ENCODE measurements around the gene DAB2. TPM values are rescaled to one million over a fixed set of nuclear protein-coding genes. Genes with fewer than 3 reads are reported as not detected.

DAB2 gene
- total RNA-seq, 1 experiment from 2014 or later = 5.5 TPM

DNA sequence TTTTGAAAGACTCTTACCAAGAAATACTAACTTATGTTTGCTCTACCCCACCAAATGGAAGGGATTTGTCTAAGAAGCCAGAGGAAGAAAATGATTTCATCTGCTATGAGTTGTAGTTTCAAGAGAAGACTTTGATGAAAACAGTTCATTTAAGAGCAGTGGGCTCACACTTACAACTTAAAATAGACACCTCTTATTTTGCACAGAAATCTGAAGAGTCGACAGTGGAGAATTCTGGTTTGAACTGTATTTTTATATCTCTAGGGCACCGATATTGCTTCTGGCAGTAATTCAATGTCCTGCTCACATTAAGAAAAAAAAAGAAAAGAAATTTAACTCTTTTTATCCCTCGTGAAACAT lies 1.9 kb upstream of the DAB2 start:
- no peaks in the 10 kb centered on the region for H3K79me2 ChIP-seq (ENCODE audit: insufficient read depth, low read length)
- no peak overlapping the region for H3K4me3 ChIP-seq (replicated peaks in 1 of 2; ENCODE audit: low read depth in 1 of 2, low read length in 2 of 2)
- no peaks in the 10 kb centered on the region for H4K20me1 ChIP-seq (ENCODE audit: insufficient read depth)
- H3K4me2 ChIP-seq (ENCODE audit: low read length) = no peak overlapping the region
- no peaks in the 10 kb centered on the region for H3K9me2 ChIP-seq (ENCODE audit: insufficient read depth)
- ATAC-seq (no peak), DNase-seq (ENCODE audit: low read depth, low spot score) (no peak)
- peak overlapping the region; percentile 96 for H2AFZ ChIP-seq (ENCODE audit: low read depth, low read length, poor library complexity, severe bottlenecking)
- H3K9me3 ChIP-seq (ENCODE audit: control insufficient read depth in 1 of 2, insufficient read depth in 1 of 2, low read depth in 1 of 2, low read length in 2 of 2) = no peaks in the 10 kb centered on the region
- RAD21 ChIA-PET (ENCODE audit: low non-redundant PET in 1 of 2, low total read pairs in 2 of 2, uncharacterized antibody in 2 of 2, unreplicated experiment in 2 of 2) = no interaction called here
- peaks cover 11 to 12% of the 10 kb centered on the region in 2 experiments for H3K4me1 ChIP-seq (ENCODE audit: control insufficient read depth in 1 of 2, insufficient read depth in 2 of 2, low read length in 2 of 2)
- no peaks in the 10 kb centered on the region for H3K27me3 ChIP-seq (ENCODE audit: insufficient read depth, low read length)
- TF ChIP-seq FOSL1 (IDR thresholded peaks at IDR 0.05; ENCODE audit: low read depth) (no peak), TCF7L2 (IDR thresholded peaks at IDR 0.05; ENCODE audit: borderline replicate concordance, extremely low read depth, insufficient read depth, insufficient read length) (no peak)
- TF ChIP-seq, protein P1, sequence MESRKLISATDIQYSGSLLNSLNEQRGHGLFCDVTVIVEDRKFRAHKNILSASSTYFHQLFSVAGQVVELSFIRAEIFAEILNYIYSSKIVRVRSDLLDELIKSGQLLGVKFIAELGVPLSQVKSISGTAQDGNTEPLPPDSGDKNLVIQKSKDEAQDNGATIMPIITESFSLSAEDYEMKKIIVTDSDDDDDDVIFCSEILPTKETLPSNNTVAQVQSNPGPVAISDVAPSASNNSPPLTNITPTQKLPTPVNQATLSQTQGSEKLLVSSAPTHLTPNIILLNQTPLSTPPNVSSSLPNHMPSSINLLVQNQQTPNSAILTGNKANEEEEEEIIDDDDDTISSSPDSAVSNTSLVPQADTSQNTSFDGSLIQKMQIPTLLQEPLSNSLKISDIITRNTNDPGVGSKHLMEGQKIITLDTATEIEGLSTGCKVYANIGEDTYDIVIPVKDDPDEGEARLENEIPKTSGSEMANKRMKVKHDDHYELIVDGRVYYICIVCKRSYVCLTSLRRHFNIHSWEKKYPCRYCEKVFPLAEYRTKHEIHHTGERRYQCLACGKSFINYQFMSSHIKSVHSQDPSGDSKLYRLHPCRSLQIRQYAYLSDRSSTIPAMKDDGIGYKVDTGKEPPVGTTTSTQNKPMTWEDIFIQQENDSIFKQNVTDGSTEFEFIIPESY (IDR thresholded peaks at IDR 0.05; ENCODE audit: extremely low read depth, insufficient replicate concordance, low read length) = no peak
- no peaks in the 10 kb centered on the region for H3K36me3 ChIP-seq (ENCODE audit: control insufficient read depth in 1 of 2, insufficient read depth in 2 of 2, low read length in 2 of 2)
- intact Hi-C loops (cut with micrococcal nuclease) = no loop called here
- CTCF ChIA-PET = interaction anchor here (1.3 kb wide), 1 partner anchor 51 kb away, joined by 3 read pairs; no protein-coding TSS in a partner anchor
- H3K9ac ChIP-seq (ENCODE audit: low read length) = no peak overlapping the region
- no TSS peak for BruUV-seq (replicated peaks)
- H3K27ac ChIP-seq (ENCODE audit: low read depth, low read length) = no peak overlapping the region
- POLR2A ChIA-PET = no interaction called here

DNA sequence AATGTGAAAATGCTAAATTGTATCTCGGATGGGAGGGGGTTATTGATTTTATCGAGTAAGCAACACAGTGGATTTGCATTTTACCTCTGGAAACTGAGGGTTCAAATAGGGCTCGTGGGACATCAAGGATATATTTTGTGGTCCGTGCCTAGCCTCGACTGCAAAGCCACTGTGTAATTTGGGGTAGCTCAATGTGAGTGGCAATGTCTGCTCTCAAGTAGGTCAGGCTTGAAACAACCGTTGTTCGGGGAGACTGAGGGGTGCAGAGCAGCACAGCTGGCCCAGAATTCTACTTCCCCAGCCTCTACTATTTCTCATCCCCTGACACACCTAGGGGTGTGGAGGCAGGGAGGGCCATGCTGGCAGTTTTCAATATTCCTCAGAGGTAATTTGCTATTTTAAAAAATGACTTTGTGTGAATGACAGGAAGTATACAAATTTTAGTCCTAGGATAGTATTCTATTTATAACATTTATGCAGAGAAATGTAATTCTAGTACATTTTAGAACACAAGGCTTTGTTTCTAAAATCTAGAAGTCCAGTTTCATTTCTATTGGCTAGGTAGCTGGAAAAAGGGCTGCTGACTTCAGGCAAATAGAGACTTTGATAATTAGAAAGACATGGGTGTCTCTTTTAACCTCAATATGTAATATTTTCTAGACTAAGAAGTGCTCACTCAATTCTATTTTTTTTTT lies 1.4 kb upstream of the DAB2 start:
- peak overlapping the region; percentile 96 for H2AFZ ChIP-seq (ENCODE audit: low read depth, low read length, poor library complexity, severe bottlenecking)
- intact Hi-C loops (cut with micrococcal nuclease) = no loop called here
- no peaks in the 10 kb centered on the region for H3K9me3 ChIP-seq (ENCODE audit: control insufficient read depth in 1 of 2, insufficient read depth in 1 of 2, low read depth in 1 of 2, low read length in 2 of 2)
- H4K20me1 ChIP-seq (ENCODE audit: insufficient read depth) = no peaks in the 10 kb centered on the region
- H3K4me3 ChIP-seq (replicated peaks in 1 of 2; ENCODE audit: low read depth in 1 of 2, low read length in 2 of 2) = no peak overlapping the region
- H3K27me3 ChIP-seq (ENCODE audit: insufficient read depth, low read length) = no peaks in the 10 kb centered on the region
- H3K9ac ChIP-seq (ENCODE audit: low read length) = no peak overlapping the region
- H3K4me2 ChIP-seq (ENCODE audit: low read length) = peak overlapping the region; percentile 91
- H3K9me2 ChIP-seq (ENCODE audit: insufficient read depth) = no peaks in the 10 kb centered on the region
- RAD21 ChIA-PET (ENCODE audit: low non-redundant PET in 1 of 2, low total read pairs in 2 of 2, uncharacterized antibody in 2 of 2, unreplicated experiment in 2 of 2) = no interaction called here
- POLR2A ChIA-PET = no interaction called here
- ATAC-seq (no peak), DNase-seq (ENCODE audit: low read depth, low spot score) (no peak)
- no peak overlapping the region for H3K27ac ChIP-seq (ENCODE audit: low read depth, low read length)
- CTCF ChIA-PET = interaction anchor here (1.3 kb wide), 1 partner anchor 50 kb away, joined by 3 read pairs; no protein-coding TSS in a partner anchor
- no peaks in the 10 kb centered on the region for H3K79me2 ChIP-seq (ENCODE audit: insufficient read depth, low read length)
- H3K4me1 ChIP-seq (ENCODE audit: control insufficient read depth in 1 of 2, insufficient read depth in 2 of 2, low read length in 2 of 2) = peaks cover 11 to 12% of the 10 kb centered on the region in 2 experiments
- BruUV-seq (replicated peaks) = no TSS peak
- H3K36me3 ChIP-seq (ENCODE audit: control insufficient read depth in 1 of 2, insufficient read depth in 2 of 2, low read length in 2 of 2) = no peaks in the 10 kb centered on the region
- no peak for TF ChIP-seq POLR2A (IDR thresholded peaks at IDR 0.05; ENCODE audit: borderline replicate concordance, extremely low read depth, insufficient read depth, insufficient read length)
- TF ChIP-seq, protein P2, sequence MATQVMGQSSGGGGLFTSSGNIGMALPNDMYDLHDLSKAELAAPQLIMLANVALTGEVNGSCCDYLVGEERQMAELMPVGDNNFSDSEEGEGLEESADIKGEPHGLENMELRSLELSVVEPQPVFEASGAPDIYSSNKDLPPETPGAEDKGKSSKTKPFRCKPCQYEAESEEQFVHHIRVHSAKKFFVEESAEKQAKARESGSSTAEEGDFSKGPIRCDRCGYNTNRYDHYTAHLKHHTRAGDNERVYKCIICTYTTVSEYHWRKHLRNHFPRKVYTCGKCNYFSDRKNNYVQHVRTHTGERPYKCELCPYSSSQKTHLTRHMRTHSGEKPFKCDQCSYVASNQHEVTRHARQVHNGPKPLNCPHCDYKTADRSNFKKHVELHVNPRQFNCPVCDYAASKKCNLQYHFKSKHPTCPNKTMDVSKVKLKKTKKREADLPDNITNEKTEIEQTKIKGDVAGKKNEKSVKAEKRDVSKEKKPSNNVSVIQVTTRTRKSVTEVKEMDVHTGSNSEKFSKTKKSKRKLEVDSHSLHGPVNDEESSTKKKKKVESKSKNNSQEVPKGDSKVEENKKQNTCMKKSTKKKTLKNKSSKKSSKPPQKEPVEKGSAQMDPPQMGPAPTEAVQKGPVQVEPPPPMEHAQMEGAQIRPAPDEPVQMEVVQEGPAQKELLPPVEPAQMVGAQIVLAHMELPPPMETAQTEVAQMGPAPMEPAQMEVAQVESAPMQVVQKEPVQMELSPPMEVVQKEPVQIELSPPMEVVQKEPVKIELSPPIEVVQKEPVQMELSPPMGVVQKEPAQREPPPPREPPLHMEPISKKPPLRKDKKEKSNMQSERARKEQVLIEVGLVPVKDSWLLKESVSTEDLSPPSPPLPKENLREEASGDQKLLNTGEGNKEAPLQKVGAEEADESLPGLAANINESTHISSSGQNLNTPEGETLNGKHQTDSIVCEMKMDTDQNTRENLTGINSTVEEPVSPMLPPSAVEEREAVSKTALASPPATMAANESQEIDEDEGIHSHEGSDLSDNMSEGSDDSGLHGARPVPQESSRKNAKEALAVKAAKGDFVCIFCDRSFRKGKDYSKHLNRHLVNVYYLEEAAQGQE (IDR thresholded peaks at IDR 0.05; ENCODE audit: low read depth) = no peak
- TF ChIP-seq, protein P3, sequence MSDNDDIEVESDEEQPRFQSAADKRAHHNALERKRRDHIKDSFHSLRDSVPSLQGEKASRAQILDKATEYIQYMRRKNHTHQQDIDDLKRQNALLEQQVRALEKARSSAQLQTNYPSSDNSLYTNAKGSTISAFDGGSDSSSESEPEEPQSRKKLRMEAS (IDR thresholded peaks at IDR 0.05) = no peak
- TF ChIP-seq JUND (IDR thresholded peaks at IDR 0.05) = no peak
- no peak for TF ChIP-seq SP1 (IDR thresholded peaks at IDR 0.05; ENCODE audit: low read depth)
- TF ChIP-seq RAD21 (IDR thresholded peaks at IDR 0.05; ENCODE audit: low read depth) = no peak
- no peak for TF ChIP-seq CEBPB (IDR thresholded peaks at IDR 0.05; ENCODE audit: low read depth)
- no peak for TF ChIP-seq FOSL1 (IDR thresholded peaks at IDR 0.05; ENCODE audit: low read depth)
- TF ChIP-seq EZH2 (IDR thresholded peaks at IDR 0.05) = no peak
- TF ChIP-seq, protein P1 (IDR thresholded peaks at IDR 0.05; ENCODE audit: extremely low read depth, insufficient replicate concordance, low read length) = no peak

All from HCT116 (cell line).